ENCODE measurements around the gene GRID1. TPM values are rescaled to one million over a fixed set of nuclear protein-coding genes. Genes with fewer than 3 reads are reported as not detected.

The GRID1 gene
- polyA plus RNA-seq, 1 of the 3 experiments (the other 2 are of a cell fraction): 0.13 TPM

DNA sequence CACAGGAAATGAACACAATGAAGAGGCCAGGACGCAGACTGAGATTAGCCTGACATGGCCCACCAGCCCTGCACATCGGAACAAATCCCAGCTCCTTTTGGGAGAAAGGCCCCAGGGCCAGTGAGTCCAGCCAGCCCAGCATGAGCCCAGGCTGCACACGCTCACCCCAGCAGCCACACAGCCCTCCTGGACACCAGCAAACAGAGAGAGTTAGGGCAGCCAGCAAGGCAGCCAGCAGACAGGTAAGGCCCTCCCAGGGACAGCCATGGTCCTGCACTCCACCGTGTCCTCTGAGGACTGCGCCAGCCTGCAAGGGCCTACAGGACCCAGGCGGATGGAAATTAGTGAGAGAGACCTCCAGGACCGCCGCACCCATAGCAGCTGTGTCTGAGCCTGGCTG lies 8.1 kb upstream of the GRID1 start:
- Histone ChIP-seq H3K27me3 (ENCODE audit: insufficient read depth) (peaks cover 4% of the 10 kb centered on the region), H3K4me1 (ENCODE audit: control insufficient read depth in 1 of 2, insufficient read depth in 2 of 2, low read depth in 1 of 2, low read length in 1 of 2) (no peaks in the 10 kb centered on the region; a peak in 1 of 4 replicates), H3K4me3 (ENCODE audit: low read depth in 2 of 2, low read length in 1 of 2) (no peak overlapping the region), H3K9me3 (no peaks in the 10 kb centered on the region), H3K79me2 (ENCODE audit: insufficient read depth) (no peaks in the 10 kb centered on the region), H3K4me2 (no peak overlapping the region), H3F3A (replicated peaks; ENCODE audit: insufficient read depth) (no peaks in the 10 kb centered on the region), H3K36me3 (replicated peaks in 1 of 2; ENCODE audit: control insufficient read depth in 1 of 2, insufficient read depth in 2 of 2, low read length in 1 of 2) (no peaks in the 10 kb centered on the region), H3K27ac (ENCODE audit: low read depth in 2 of 2, low read length in 1 of 2) (no peak overlapping the region), H2AFZ (ENCODE audit: low read depth) (no peak overlapping the region), H3K9ac (no peak overlapping the region), H3K9me2 (no peaks in the 10 kb centered on the region), H4K20me1 (ENCODE audit: insufficient read depth) (no peaks in the 10 kb centered on the region)
- peak; percentile 53 for DNase-seq
- ChIA-PET CTCF (interaction anchor here (0.5 to 4.5 kb wide), 7 partner anchors 13 to 1029 kb away, joined by 3 to 38 read pairs (median 5); no protein-coding TSS in a partner anchor), POLR2A (no interaction called here)
- WGBS (ENCODE audit: low lambda C conversion rate): 69% methylated on average over 6 of the region's 8 CpGs
- no peak for TF ChIP-seq SIN3A (IDR thresholded peaks at IDR 0.05; ENCODE audit: borderline replicate concordance, low read depth, low read length)
- TF ChIP-seq RAD21 (IDR thresholded peaks at IDR 0.05; ENCODE audit: low read length): no peak
- TF ChIP-seq FOXJ3 (CRISPR knock-in tag; IDR thresholded peaks at IDR 0.05): no peak
- no peak for TF ChIP-seq NRF1 (IDR thresholded peaks at IDR 0.05; ENCODE audit: low read depth, low read length)
- TF ChIP-seq MEF2A (IDR thresholded peaks at IDR 0.05; ENCODE audit: borderline replicate concordance, low read depth): no peak
- no peak for TF ChIP-seq TCF12 (IDR thresholded peaks at IDR 0.05)
- no peak for TF ChIP-seq GABPA (IDR thresholded peaks at IDR 0.05; ENCODE audit: low read depth)
- no peak for TF ChIP-seq FOSL2 (IDR thresholded peaks at IDR 0.05; ENCODE audit: borderline replicate concordance, low read depth)
- no peak for TF ChIP-seq YY1 (IDR thresholded peaks at IDR 0.05; ENCODE audit: low read depth)
- no peak for TF ChIP-seq CHD2 (IDR thresholded peaks at IDR 0.05; ENCODE audit: low read length, partially characterized antibody)
- TF ChIP-seq, protein P1, sequence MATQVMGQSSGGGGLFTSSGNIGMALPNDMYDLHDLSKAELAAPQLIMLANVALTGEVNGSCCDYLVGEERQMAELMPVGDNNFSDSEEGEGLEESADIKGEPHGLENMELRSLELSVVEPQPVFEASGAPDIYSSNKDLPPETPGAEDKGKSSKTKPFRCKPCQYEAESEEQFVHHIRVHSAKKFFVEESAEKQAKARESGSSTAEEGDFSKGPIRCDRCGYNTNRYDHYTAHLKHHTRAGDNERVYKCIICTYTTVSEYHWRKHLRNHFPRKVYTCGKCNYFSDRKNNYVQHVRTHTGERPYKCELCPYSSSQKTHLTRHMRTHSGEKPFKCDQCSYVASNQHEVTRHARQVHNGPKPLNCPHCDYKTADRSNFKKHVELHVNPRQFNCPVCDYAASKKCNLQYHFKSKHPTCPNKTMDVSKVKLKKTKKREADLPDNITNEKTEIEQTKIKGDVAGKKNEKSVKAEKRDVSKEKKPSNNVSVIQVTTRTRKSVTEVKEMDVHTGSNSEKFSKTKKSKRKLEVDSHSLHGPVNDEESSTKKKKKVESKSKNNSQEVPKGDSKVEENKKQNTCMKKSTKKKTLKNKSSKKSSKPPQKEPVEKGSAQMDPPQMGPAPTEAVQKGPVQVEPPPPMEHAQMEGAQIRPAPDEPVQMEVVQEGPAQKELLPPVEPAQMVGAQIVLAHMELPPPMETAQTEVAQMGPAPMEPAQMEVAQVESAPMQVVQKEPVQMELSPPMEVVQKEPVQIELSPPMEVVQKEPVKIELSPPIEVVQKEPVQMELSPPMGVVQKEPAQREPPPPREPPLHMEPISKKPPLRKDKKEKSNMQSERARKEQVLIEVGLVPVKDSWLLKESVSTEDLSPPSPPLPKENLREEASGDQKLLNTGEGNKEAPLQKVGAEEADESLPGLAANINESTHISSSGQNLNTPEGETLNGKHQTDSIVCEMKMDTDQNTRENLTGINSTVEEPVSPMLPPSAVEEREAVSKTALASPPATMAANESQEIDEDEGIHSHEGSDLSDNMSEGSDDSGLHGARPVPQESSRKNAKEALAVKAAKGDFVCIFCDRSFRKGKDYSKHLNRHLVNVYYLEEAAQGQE (IDR thresholded peaks at IDR 0.05; ENCODE audit: low read depth, low read length): no peak
- TF ChIP-seq RXRA (IDR thresholded peaks at IDR 0.05; ENCODE audit: borderline replicate concordance, low read depth): no peak
- TF ChIP-seq POLR2AphosphoS5 (IDR thresholded peaks at IDR 0.05; ENCODE audit: low read depth, low read length): no peak
- no peak for TF ChIP-seq JUND (IDR thresholded peaks at IDR 0.05)
- TF ChIP-seq ELF1 (IDR thresholded peaks at IDR 0.05): no peak
- TF ChIP-seq NFIC (IDR thresholded peaks at IDR 0.05; ENCODE audit: borderline replicate concordance): no peak
- no peak for TF ChIP-seq EP300 (IDR thresholded peaks at IDR 0.05; ENCODE audit: borderline replicate concordance in 1 of 2, low read depth in 1 of 2, low read length in 1 of 2)
- no peak for TF ChIP-seq MXI1 (IDR thresholded peaks at IDR 0.05; ENCODE audit: low read depth, low read length)
- no peak for TF ChIP-seq RCOR1 (IDR thresholded peaks at IDR 0.05; ENCODE audit: low read length)
